ENCODE results near the gene PHLPP1.

- TF ChIP-seq CTCF (IDR thresholded peaks at IDR 0.05; ENCODE audit: insufficient read depth, low read length, poor library complexity, severe bottlenecking) = no peak
- no peak for TF ChIP-seq EZH2phosphoT487 (conservative IDR thresholded peaks at IDR 0.05; ENCODE audit: low read length)
These were observed 166.2 kb downstream of the PHLPP1 start for GRCh38 chr18:62881509-62882016.
